AG04450 (cell line): ENCODE measurements around the gene MUC5B. TPM values are rescaled to one million over a fixed set of nuclear protein-coding genes. Genes with fewer than 3 reads are reported as not detected.
"Not testable (repeated sequence)": the region's sequence is repeated elsewhere in the genome, so short reads cannot be mapped to it uniquely, and the experiment has no call there.

Experiments
- CTCF ChIA-PET: fragments of 300-600, 350-600 bp; formaldehyde crosslinking; extraction: SDS; loops from one replicate; lab custom pipeline; 2022; ENCODE audit warnings: antibody characterized with exemption, inconsistent platforms; lab: Charles Lee
- POLR2A ChIA-PET: fragments of 350-600 bp; formaldehyde crosslinking; extraction: SDS; loops from one replicate; lab custom pipeline; 2021; ENCODE audit warnings: antibody characterized with exemption, inconsistent platforms; lab: Yijun Ruan, JAX
- DNase-seq: peaks from one replicate; pipeline ENCODE4 v3.0.0-alpha.2; 2011; ENCODE audit warnings: low read depth, low spot score
- H3K27ac ChIP-seq: one replicate; pipeline ENCODE4 v1.5.1; 2012; ENCODE audit warnings: low read depth, low read length, control low read depth
- H3K27me3 ChIP-seq: one replicate; pipeline ENCODE4 v1.6.0; 2012; ENCODE audit warnings: low read length; ENCODE audit not compliant: control insufficient read depth, insufficient read depth
- H3K4me3 ChIP-seq: 2 replicates; pipeline ENCODE4 v1.5.1; 2011; ENCODE audit warnings: mild to moderate bottlenecking, low read depth, low read length, control low read depth
- H3K9me3 ChIP-seq: 2 replicates; pipeline ENCODE4 v1.5.1; 2012; ENCODE audit warnings: low read length; ENCODE audit not compliant: control insufficient read depth, insufficient read depth
- polyA plus RNA-seq: library from polyadenylated mRNA; depleted of rRNA; stranded (reverse); fragments of >200 nt; gene quantifications from 2 replicates; pipeline ENCODE4 v1.2.3, GENCODE V29; 2011
- TF ChIP-seq, protein P1 (sequence below): IDR thresholded peaks from 2 replicates; pipeline ENCODE4 v1.5.1; 2011; ENCODE audit warnings: low read depth, low read length, control low read depth, inconsistent platforms

The MUC5B gene
- polyA plus RNA-seq, 1 experiment, result not detected

DNA sequence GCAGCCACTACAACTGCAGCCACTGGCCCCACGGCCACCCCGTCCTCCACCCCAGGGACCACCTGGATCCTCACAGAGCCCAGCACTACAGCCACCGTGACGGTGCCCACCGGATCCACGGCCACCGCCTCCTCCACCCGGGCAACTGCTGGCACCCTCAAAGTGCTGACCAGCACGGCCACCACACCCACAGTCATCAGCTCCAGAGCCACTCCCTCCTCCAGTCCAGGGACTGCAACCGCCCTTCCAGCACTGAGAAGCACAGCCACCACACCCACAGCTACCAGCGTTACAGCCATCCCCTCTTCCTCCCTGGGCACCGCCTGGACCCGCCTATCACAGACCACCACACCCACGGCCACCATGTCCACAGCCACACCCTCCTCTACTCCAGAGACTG lies 23.4 kb downstream of the MUC5B start:
- CTCF ChIA-PET, H3K27ac ChIP-seq, H3K27me3 ChIP-seq, POLR2A ChIA-PET, H3K4me3 ChIP-seq, DNase-seq: not testable (repeated sequence)
- H3K9me3 ChIP-seq, result peaks cover 72% of the 10 kb centered on the region

DNA sequence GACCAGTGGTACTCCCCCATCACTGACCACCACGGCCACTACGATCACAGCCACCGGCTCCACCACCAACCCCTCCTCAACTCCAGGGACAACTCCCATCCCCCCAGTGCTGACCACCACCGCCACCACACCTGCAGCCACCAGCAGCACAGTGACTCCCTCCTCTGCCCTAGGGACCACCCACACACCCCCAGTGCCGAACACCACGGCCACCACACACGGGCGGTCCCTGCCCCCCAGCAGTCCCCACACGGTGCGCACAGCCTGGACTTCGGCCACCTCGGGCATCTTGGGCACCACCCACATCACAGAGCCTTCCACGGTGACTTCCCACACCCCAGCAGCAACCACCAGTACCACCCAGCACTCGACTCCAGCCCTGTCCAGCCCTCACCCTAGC lies 24.2 kb downstream of the MUC5B start:
- H3K4me3 ChIP-seq, DNase-seq, H3K27ac ChIP-seq, CTCF ChIA-PET, H3K27me3 ChIP-seq, POLR2A ChIA-PET: not testable (repeated sequence)
- H3K9me3 ChIP-seq, result peaks cover 72% of the 10 kb centered on the region

DNA sequence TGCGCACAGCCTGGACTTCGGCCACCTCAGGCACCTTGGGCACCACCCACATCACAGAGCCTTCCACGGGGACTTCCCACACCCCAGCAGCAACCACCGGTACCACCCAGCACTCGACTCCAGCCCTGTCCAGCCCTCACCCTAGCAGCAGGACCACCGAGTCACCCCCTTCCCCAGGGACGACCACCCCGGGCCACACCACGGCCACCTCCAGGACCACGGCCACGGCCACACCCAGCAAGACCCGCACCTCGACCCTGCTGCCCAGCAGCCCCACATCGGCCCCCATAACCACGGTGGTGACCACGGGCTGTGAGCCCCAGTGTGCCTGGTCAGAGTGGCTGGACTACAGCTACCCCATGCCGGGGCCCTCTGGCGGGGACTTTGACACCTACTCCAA lies 26.1 kb downstream of the MUC5B start:
- CTCF ChIA-PET, H3K27ac ChIP-seq, H3K27me3 ChIP-seq, H3K4me3 ChIP-seq, POLR2A ChIA-PET, DNase-seq: not testable (repeated sequence)
- peaks cover 77% of the 10 kb centered on the region for H3K9me3 ChIP-seq

DNA sequence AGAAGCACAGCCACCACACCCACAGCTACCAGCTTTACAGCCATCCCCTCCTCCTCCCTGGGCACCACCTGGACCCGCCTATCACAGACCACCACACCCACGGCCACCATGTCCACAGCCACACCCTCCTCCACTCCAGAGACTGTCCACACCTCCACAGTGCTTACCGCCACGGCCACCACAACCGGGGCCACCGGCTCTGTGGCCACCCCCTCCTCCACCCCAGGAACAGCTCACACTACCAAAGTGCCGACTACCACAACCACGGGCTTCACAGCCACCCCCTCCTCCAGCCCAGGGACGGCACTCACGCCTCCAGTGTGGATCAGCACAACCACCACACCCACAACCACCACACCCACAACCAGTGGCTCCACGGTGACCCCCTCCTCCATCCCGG lies 27.5 kb downstream of the MUC5B start:
- peaks cover 87% of the 10 kb centered on the region for H3K9me3 ChIP-seq
- CTCF ChIA-PET, DNase-seq, H3K27ac ChIP-seq, POLR2A ChIA-PET, H3K27me3 ChIP-seq, H3K4me3 ChIP-seq: not testable (repeated sequence)

DNA sequence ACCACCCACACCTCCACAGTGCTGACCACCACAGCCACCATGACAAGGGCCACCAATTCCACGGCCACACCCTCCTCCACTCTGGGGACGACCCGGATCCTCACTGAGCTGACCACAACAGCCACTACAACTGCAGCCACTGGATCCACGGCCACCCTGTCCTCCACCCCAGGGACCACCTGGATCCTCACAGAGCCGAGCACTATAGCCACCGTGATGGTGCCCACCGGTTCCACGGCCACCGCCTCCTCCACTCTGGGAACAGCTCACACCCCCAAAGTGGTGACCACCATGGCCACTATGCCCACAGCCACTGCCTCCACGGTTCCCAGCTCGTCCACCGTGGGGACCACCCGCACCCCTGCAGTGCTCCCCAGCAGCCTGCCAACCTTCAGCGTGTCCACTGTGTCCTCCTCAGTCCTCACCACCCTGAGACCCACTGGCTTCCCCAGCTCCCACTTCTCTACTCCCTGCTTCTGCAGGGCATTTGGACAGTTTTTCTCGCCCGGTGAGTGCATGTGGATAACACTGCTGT lies 28.4 kb downstream of the MUC5B start:
- CTCF ChIA-PET, result no interaction called here
- H3K9me3 ChIP-seq, result peaks cover 83% of the 10 kb centered on the region
- no peak overlapping the region for H3K4me3 ChIP-seq
- POLR2A ChIA-PET, result no interaction called here
- H3K27ac ChIP-seq, result no peak overlapping the region
- TF ChIP-seq, protein P1, sequence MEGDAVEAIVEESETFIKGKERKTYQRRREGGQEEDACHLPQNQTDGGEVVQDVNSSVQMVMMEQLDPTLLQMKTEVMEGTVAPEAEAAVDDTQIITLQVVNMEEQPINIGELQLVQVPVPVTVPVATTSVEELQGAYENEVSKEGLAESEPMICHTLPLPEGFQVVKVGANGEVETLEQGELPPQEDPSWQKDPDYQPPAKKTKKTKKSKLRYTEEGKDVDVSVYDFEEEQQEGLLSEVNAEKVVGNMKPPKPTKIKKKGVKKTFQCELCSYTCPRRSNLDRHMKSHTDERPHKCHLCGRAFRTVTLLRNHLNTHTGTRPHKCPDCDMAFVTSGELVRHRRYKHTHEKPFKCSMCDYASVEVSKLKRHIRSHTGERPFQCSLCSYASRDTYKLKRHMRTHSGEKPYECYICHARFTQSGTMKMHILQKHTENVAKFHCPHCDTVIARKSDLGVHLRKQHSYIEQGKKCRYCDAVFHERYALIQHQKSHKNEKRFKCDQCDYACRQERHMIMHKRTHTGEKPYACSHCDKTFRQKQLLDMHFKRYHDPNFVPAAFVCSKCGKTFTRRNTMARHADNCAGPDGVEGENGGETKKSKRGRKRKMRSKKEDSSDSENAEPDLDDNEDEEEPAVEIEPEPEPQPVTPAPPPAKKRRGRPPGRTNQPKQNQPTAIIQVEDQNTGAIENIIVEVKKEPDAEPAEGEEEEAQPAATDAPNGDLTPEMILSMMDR, result no peak
- H3K27me3 ChIP-seq, result no peaks in the 10 kb centered on the region
- DNase-seq, result no peak

DNA sequence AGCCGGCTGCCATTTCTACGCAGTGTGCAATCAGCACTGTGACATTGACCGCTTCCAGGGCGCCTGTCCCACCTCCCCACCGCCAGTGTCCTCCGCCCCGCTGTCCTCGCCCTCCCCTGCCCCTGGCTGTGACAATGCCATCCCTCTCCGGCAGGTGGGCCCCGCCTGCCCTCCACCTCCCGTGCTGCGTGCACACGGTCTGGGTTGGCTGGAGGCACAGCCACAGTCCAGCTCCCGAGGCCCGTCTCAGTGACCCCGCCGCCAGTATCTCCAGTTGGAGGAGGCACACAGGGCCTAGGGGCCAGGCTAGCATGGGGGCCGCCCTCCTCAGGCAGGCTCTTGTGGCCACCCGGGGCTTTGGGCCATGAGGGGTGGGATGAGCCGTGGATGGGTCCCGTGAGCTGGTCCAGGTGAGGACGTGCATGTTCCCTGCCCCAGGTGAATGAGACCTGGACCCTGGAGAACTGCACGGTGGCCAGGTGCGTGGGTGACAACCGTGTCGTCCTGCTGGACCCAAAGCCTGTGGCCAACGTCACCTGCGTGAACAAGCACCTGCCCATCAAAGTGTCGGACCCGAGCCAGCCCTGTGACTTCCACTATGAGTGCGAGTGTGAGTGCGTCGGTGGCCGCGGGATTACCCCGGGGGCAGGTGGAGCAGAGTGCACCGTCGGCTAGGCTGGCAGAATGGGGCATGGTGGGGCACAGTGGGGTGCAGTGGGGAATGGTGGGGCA lies 29.7 kb downstream of the MUC5B start:
- Histone ChIP-seq H3K27ac (no peak overlapping the region), H3K27me3 (no peaks in the 10 kb centered on the region), H3K9me3 (peaks cover 84% of the 10 kb centered on the region), H3K4me3 (no peak overlapping the region)
- no peak for DNase-seq
- TF ChIP-seq, protein P1, result no peak
- ChIA-PET CTCF (no interaction called here), POLR2A (no interaction called here)

DNA sequence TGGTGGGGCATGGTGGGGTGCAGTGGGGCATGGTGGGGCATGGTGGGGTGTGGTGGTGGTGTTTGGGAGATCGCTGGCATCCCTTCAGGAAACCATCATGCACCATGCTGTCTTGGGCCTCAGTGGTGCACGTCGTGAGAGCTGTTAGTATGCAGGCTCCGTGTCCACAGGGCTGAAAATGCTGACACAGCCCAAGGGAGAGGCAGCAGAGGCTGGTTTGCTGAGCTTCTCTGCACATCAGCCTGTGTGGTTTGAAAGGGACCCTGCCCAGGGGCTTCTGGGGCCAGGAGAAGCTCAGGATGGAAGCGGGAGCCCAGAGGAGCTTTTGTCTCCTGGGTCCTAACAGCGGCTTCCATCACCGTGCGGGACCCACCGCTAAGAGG lies 30.2 kb downstream of the MUC5B start:
- POLR2A ChIA-PET, result interaction anchor here (0.7 kb wide), 1 partner anchor 10 kb away, joined by 3 read pairs; no protein-coding TSS in a partner anchor
- Histone ChIP-seq H3K27ac (no peak overlapping the region), H3K4me3 (no peak overlapping the region), H3K9me3 (peaks cover 85% of the 10 kb centered on the region), H3K27me3 (no peaks in the 10 kb centered on the region)
- no peak for DNase-seq
- CTCF ChIA-PET, result no interaction called here
- TF ChIP-seq, protein P1, result no peak
